GM12878 (cell line): ENCODE data around the gene NXPH1. TPM values are rescaled to one million over a fixed set of nuclear protein-coding genes. Genes with fewer than 3 reads are reported as not detected.

Experiments used
- ATAC-seq: fragments of 200-7000 bp; cut with Tn5 transposase; 3 replicates; pipeline ENCODE4 v1.9.1; 2020; ENCODE audit warnings: mild to moderate bottlenecking, moderate library complexity
- BruUV-seq: library from RNA; stranded (reverse); fragments of 400-500 nt; replicated peaks from 2 replicates; lab custom pipeline; 2021; lab: Mats Ljungman, UMichigan
- CTCF ChIA-PET: fragments of 300-600 bp; sonication (Branson Sonifier 250); formaldehyde crosslinking; extraction: SDS; loops from one replicate; lab custom pipeline; 2021; ENCODE audit warnings: inconsistent platforms; lab: Yijun Ruan, JAX
- POLR2A ChIA-PET: fragments of 350-600 bp; formaldehyde crosslinking; extraction: SDS; loops from one replicate; lab custom pipeline; 2021; ENCODE audit warnings: inconsistent platforms; lab: Charles Lee
- RAD21 ChIA-PET: fragments of 300-600 bp; sonication (Branson Sonifier 250); formaldehyde crosslinking; loops from one replicate; lab custom pipeline; 2023; ENCODE audit warnings: antibody characterized with exemption; ENCODE audit not compliant: unreplicated experiment; lab: Charles Lee
- SMC1A ChIA-PET: fragments of 300-600 bp; sonication (Branson Sonifier 250); formaldehyde crosslinking; loops from one replicate; lab custom pipeline; 2023; ENCODE audit not compliant: unreplicated experiment, uncharacterized antibody; lab: Charles Lee
- DNase-seq: peaks from one replicate; pipeline ENCODE4 v3.0.0-alpha.2; 2011; ENCODE audit warnings: low read depth, low spot score
- FAIRE-seq: peaks from 3 replicates; lab custom pipeline; 2011; peaks lifted over from hg19 to GRCh38; lab: Jason Lieb, UNC
- H2AFZ ChIP-seq: 2 replicates; pipeline ENCODE4 v1.6.0; 2011; ENCODE audit warnings: low read depth, low read length, control low read depth; ENCODE audit not compliant: control insufficient read depth
- H3K27ac ChIP-seq: 2 replicates; pipeline ENCODE4 v1.5.1; 2011; ENCODE audit warnings: control low read depth; ENCODE audit not compliant: control insufficient read depth, insufficient read depth
- H3K27me3 ChIP-seq, 2 experiments: replicated peaks in 1 of 2; 2 replicates each; pipeline versions ENCODE4 v1.6.0 to v1.6.1; 2011; ENCODE audit warnings: low read length in 1 of 2; ENCODE audit not compliant: control insufficient read depth in 2 of 2, insufficient read depth in 2 of 2
- H3K36me3 ChIP-seq, 2 experiments: 2 replicates each; pipeline ENCODE4 v1.5.1; 2011; ENCODE audit warnings: low read length in 1 of 2; ENCODE audit not compliant: control insufficient read depth in 2 of 2, insufficient read depth in 2 of 2
- H3K4me1 ChIP-seq: 2 replicates; pipeline ENCODE4 v1.6.1; 2011; ENCODE audit warnings: mild to moderate bottlenecking, low read length, moderate library complexity, mixed read lengths; ENCODE audit not compliant: control insufficient read depth, insufficient read depth
- H3K4me2 ChIP-seq: 2 replicates; pipeline ENCODE4 v1.6.0; 2011; ENCODE audit warnings: control low read depth; ENCODE audit not compliant: control insufficient read depth, insufficient read depth
- H3K4me3 ChIP-seq: fragments of 200-600 bp; sonication (generic); 2 replicates; pipeline ENCODE4 v1.5.1; 2016
- H3K79me2 ChIP-seq: 2 replicates; pipeline ENCODE4 v1.6.0; 2011; ENCODE audit warnings: low read length; ENCODE audit not compliant: control insufficient read depth, insufficient read depth
- H3K9ac ChIP-seq: 2 replicates; pipeline ENCODE4 v1.8.0; 2011; ENCODE audit warnings: low read length, control low read depth, mixed read lengths; ENCODE audit not compliant: control insufficient read depth, insufficient read depth
- H3K9me3 ChIP-seq: replicated peaks from 3 replicates; pipeline ENCODE4 v1.5.1; 2011; ENCODE audit warnings: mild to moderate bottlenecking, low read length; ENCODE audit not compliant: control insufficient read depth, insufficient read depth
- H4K20me1 ChIP-seq: 2 replicates; pipeline ENCODE4 v1.6.0; 2011; ENCODE audit not compliant: control insufficient read depth, insufficient read depth
- CHD2 ChIP-seq: IDR thresholded peaks from 2 replicates; pipeline ENCODE4 v1.6.1; 2011; ENCODE audit warnings: low read depth, low read length, improper control_type of control experiment, borderline replicate concordance
- CUX1 ChIP-seq: IDR thresholded peaks from 2 replicates; pipeline ENCODE4 v1.6.1; 2012; ENCODE audit warnings: improper control_type of control experiment, low read depth, low read length; ENCODE audit not compliant: insufficient replicate concordance
- EED ChIP-seq: sonication (generic); IDR thresholded peaks from 2 replicates; pipeline ENCODE4 v1.6.1; 2016; ENCODE audit warnings: antibody characterized with exemption, low read depth
- MAX ChIP-seq: IDR thresholded peaks from 2 replicates; pipeline ENCODE4 v1.6.1; 2012; ENCODE audit warnings: low read depth, low read length, improper control_type of control experiment
- NR2C1 ChIP-seq: fragments of 450-650 bp; IDR thresholded peaks from 2 replicates; pipeline ENCODE4 v1.6.1; 2017; ENCODE audit warnings: antibody characterized with exemption, mild to moderate bottlenecking, moderate library complexity
- PML ChIP-seq: IDR thresholded peaks from 2 replicates; pipeline ENCODE4 v1.6.1; 2012; ENCODE audit warnings: low read length, inconsistent platforms
- RAD51 ChIP-seq: fragments of 450-650 bp; IDR thresholded peaks from 2 replicates; pipeline ENCODE4 v1.6.1; 2016; ENCODE audit warnings: moderate library complexity, mild to moderate bottlenecking, inconsistent platforms
- RCOR1 ChIP-seq: conservative IDR thresholded peaks from 2 replicates; pipeline ENCODE4 v1.6.1; 2012; ENCODE audit warnings: low read depth, low read length, improper control_type of control experiment
- RFX5 ChIP-seq: IDR thresholded peaks from 2 replicates; pipeline ENCODE4 v1.6.1; 2011; ENCODE audit warnings: low read depth, low read length, improper control_type of control experiment
- SREBF2 ChIP-seq: IDR thresholded peaks from 2 replicates; pipeline ENCODE4 v1.6.1; 2012; ENCODE audit warnings: mild to moderate bottlenecking, low read length
- ZNF207 ChIP-seq: fragments of 450-650 bp; IDR thresholded peaks from 2 replicates; pipeline ENCODE4 v1.6.1; 2014; ENCODE audit warnings: antibody characterized with exemption, mild to moderate bottlenecking, borderline replicate concordance
- WGBS: methylation state at CpG from one replicate; pipeline ENCODE4 v1.1.6; 2016; ENCODE audit warnings: low lambda C conversion rate; ENCODE audit not compliant: insufficient replicate concordance, insufficient coverage; ENCODE audit errors: missing lambda C conversion rate; 5-methylcytosine and 5-hydroxymethylcytosine counted together
- in situ Hi-C: fragments of 300-500 bp; cut with MboI; formaldehyde crosslinking; loops from 9 replicates; pipeline ENCODE4 v1.14.3; 2018; ENCODE audit warnings: mixed read lengths
- intact Hi-C: fragments of 100-400 bp; cut with micrococcal nuclease; formaldehyde crosslinking; loops from one replicate; pipeline ENCODE4 v1.14.2; 2022; ENCODE audit not compliant: unreplicated experiment
- polyA plus RNA-seq, 11 experiments: library from polyadenylated mRNA; depleted of rRNA in 4 of 11; unstranded in 6 of 11; stranded (reverse) in 5 of 11; fragments of >200 nt; fragmentation: Nextera tagmentation in 4 of 11; fragmentation: Illumina TruSeq in 1 of 11; extraction: Ambion mirVana in 4 of 11; extraction: Trizol in 1 of 11; gene quantifications; 1 replicate in 1 of 11; 2 replicates in 10 of 11; pipeline versions ENCODE4 v1.2.1 to v1.2.3, GENCODE V29; 2011 to 2016; ENCODE audit warnings: inconsistent platforms in 2 of 11, missing spikeins in 2 of 11, low read depth in 1 of 11
- total RNA-seq, 4 experiments: library from RNA; depleted of rRNA in 3 of 4; stranded (reverse); fragments of >200 nt in 3 of 4; fragmentation: Illumina TruSeq in 1 of 4; extraction: Trizol in 1 of 4; gene quantifications; 2 replicates each; pipeline versions ENCODE4 v1.2.1 to v1.2.3, GENCODE V29; 2013 to 2021
- TF ChIP-seq, protein P1 (sequence below): fragments of 450-650 bp; IDR thresholded peaks from 2 replicates; pipeline ENCODE4 v1.6.1; 2017; ENCODE audit warnings: low read depth, mild to moderate bottlenecking, moderate library complexity

NXPH1 gene
- total and polyA plus RNA-seq, 10 of the 15 experiments (the other 5 are each of a cell fraction or from before 2014, with no cell fraction given) = 0.06 to 0.34 TPM; not detected in 8

- H3K9ac ChIP-seq = no peak overlapping the region
- no peaks in the 10 kb centered on the region for H3K4me1 ChIP-seq
- SMC1A ChIA-PET = no interaction called here
- no peak overlapping the region for H3K4me3 ChIP-seq
- no peaks in the 10 kb centered on the region for H3K36me3 ChIP-seq
- RAD21 ChIA-PET = no interaction called here
- no peak overlapping the region for H3K4me2 ChIP-seq
- 0% methylated on average over 1 of the region's 1 CpG for WGBS
- no peaks in the 10 kb centered on the region for H4K20me1 ChIP-seq
- no TSS peak for BruUV-seq
- CTCF ChIA-PET = interaction anchor here (1.6 kb wide), 1 partner anchor 16 kb away, joined by 5 read pairs; no protein-coding TSS in a partner anchor
- no peak for TF ChIP-seq RFX5
- no peak for TF ChIP-seq RAD51
- no peak for TF ChIP-seq EED
- no peaks in the 10 kb centered on the region for H3K9me3 ChIP-seq
- no peak overlapping the region for H3K27ac ChIP-seq
- no peak overlapping the region for H2AFZ ChIP-seq
- H3K27me3 ChIP-seq = no peaks in the 10 kb centered on the region
- in situ Hi-C loops = loop anchor here (5.0 kb wide), 1 partner anchor 300 kb away; no protein-coding TSS in a partner anchor
- no peak for ATAC-seq
- POLR2A ChIA-PET = no interaction called here
- intact Hi-C loops = no loop called here
- no peaks in the 10 kb centered on the region for H3K79me2 ChIP-seq
- FAIRE-seq = no peak
- no peak for DNase-seq
These were observed 11.2 kb upstream of the NXPH1 start for GRCh38 chr7:8422177-8422576.

GRCh38 chr7:8423057-8423456 is 10.4 kb upstream of the NXPH1 start:
- Histone ChIP-seq H3K27ac (no peak overlapping the region), H3K4me1 (no peaks in the 10 kb centered on the region), H2AFZ (no peak overlapping the region), H3K36me3 (no peaks in the 10 kb centered on the region), H3K9ac (no peak overlapping the region), H3K4me2 (no peak overlapping the region), H3K4me3 (no peak overlapping the region), H4K20me1 (no peaks in the 10 kb centered on the region), H3K9me3 (no peaks in the 10 kb centered on the region), H3K27me3 (no peaks in the 10 kb centered on the region), H3K79me2 (no peaks in the 10 kb centered on the region)
- no TSS peak for BruUV-seq
- intact Hi-C loops (no loop called here), in situ Hi-C loops (loop anchor here (5.0 kb wide), 1 partner anchor 299 kb away; no protein-coding TSS in a partner anchor)
- ATAC-seq = no peak
- RAD21 ChIA-PET = no interaction called here
- FAIRE-seq = no peak
- POLR2A ChIA-PET = no interaction called here
- CTCF ChIA-PET = no interaction called here
- SMC1A ChIA-PET = no interaction called here
- 27% methylated on average over 2 of the region's 2 CpGs for WGBS
- no peak for DNase-seq
- no peak for TF ChIP-seq MAX
- TF ChIP-seq, protein P1, sequence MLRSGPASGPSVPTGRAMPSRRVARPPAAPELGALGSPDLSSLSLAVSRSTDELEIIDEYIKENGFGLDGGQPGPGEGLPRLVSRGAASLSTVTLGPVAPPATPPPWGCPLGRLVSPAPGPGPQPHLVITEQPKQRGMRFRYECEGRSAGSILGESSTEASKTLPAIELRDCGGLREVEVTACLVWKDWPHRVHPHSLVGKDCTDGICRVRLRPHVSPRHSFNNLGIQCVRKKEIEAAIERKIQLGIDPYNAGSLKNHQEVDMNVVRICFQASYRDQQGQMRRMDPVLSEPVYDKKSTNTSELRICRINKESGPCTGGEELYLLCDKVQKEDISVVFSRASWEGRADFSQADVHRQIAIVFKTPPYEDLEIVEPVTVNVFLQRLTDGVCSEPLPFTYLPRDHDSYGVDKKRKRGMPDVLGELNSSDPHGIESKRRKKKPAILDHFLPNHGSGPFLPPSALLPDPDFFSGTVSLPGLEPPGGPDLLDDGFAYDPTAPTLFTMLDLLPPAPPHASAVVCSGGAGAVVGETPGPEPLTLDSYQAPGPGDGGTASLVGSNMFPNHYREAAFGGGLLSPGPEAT = no peak
- TF ChIP-seq PML = no peak
- TF ChIP-seq ZNF207 = no peak
- no peak for TF ChIP-seq CHD2
- TF ChIP-seq CUX1 = no peak
- no peak for TF ChIP-seq RCOR1
- no peak for TF ChIP-seq NR2C1
- TF ChIP-seq SREBF2 = no peak
